ENCODE results near the gene TIPRL.

DNA sequence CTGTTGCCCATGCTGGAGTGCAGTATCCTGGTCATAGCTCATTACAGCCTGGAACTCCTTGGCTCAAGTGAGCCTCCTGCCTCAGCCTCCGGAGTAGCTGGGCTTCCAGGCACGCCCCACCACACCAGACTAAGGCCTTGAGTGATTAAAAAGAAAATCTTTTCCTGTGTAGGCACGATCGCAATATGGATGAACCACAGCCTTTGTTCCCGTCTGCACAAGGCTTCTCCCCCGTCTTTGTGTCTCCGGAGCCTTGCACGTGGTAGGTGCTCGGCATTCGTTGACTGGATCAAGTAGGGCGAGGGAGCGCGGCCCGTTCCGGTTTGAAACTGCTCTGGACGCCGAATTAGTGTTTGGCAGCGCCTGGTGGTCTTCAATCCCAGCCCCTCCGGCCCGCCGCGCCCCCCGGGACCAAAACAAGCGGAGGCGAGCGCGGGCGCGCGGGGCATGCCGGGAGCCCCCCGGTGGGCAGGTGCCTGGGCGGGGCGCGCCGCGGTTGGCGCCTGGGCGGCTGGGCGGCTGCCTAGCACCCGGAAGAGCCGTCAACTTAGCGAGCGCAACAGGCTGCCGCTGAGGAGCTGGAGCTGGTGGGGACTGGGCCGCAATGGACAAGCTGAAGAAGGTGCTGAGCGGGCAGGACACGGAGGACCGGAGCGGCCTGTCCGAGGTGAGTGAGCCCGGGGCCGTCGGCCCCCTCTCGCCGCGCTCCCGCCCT, 46.9 kb downstream of the TIPRL start, which contains the start of gene SFT2D2:
- TF ChIP-seq, protein P1, sequence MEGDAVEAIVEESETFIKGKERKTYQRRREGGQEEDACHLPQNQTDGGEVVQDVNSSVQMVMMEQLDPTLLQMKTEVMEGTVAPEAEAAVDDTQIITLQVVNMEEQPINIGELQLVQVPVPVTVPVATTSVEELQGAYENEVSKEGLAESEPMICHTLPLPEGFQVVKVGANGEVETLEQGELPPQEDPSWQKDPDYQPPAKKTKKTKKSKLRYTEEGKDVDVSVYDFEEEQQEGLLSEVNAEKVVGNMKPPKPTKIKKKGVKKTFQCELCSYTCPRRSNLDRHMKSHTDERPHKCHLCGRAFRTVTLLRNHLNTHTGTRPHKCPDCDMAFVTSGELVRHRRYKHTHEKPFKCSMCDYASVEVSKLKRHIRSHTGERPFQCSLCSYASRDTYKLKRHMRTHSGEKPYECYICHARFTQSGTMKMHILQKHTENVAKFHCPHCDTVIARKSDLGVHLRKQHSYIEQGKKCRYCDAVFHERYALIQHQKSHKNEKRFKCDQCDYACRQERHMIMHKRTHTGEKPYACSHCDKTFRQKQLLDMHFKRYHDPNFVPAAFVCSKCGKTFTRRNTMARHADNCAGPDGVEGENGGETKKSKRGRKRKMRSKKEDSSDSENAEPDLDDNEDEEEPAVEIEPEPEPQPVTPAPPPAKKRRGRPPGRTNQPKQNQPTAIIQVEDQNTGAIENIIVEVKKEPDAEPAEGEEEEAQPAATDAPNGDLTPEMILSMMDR (IDR thresholded peaks at IDR 0.05) = no peak
- no peak for TF ChIP-seq ZFX (IDR thresholded peaks at IDR 0.05; ENCODE audit: borderline replicate concordance)
